Germinal center (tissue), 1 donor: ENCODE measurements around the gene GRIN1.
A peak's percentile ranks its signal among the peaks of the same experiment; 100 is the strongest.
"Not testable (repeated sequence)": the region's sequence is repeated elsewhere in the genome, so short reads cannot be mapped to it uniquely, and the experiment has no call there.

ENCODE experiments used
- DNase-seq: peaks from one replicate; pipeline ENCODE4 v3.0.0; 2012; ENCODE audit warnings: mixed read lengths, low spot score

Gene GRIN1

GRCh38 chr9:137128862-137129455, 10.0 kb upstream of the GRIN1 start:
- no peak for DNase-seq

DNA sequence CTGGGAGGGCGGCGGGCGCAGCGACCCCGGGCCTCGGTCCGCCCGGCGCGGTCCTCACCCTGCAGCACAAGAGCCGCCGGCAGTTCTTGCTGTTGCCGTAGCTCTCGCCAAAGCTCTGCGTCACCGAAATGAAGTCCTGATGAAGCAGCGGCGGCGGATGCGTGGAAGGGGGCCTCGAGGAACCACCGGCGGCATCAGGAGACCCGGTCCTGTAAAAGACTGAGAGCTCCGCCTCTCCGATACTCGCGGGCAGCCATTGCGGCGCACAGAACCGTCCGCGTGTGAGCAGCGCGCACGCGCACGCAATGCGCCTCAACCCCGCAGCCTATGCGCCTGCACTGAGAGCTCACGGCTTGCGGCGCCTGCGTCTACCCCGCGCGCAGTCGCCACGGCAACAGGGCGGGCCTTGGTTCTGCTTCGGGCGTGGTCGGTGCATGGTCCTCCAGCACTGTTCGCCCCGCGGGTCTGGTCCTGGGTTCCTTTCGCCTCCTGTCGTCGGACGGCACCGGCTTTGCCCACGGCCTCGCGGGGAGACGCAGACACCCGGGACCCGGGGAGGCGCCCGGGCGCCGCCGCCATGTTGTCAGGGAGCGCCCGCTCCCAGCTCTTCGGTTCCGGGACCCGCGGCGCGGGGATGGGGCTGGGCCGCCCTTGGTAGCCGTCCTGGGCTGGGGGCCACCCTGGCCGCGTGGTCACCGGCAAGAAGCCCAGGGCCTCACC, 9.3 kb upstream of the GRIN1 start:
- DNase-seq = peak; percentile 91

- no peak for DNase-seq
Observed at GRCh38 chr9:137130176-137130755, 8.7 kb upstream of the GRIN1 start.

- DNase-seq = no peak
Observed at GRCh38 chr9:137134191-137134590, 4.8 kb upstream of the GRIN1 start.

DNA sequence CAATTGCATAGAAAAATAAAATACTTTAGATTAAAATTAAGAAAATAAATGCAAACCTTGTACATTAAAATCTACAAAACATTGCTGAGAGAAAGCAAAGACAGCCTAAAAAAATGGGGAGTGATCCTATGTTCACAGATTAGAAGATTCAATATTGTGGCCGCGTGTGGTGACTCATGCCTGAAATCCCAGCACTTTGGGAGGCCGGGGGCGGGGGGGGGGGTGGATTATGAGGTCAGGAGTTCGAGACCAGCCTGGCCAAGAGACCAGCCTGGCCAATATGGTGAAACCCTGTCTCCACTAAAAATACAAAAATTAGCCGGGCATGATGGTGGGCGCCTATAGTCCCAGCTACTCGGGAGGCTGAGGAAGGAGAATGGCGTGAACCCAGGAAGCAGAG, 3.8 kb upstream of the GRIN1 start:
- DNase-seq = not testable (repeated sequence)

- DNase-seq = no peak
Observed at GRCh38 chr9:137136261-137136880, 2.6 kb upstream of the GRIN1 start.

DNA sequence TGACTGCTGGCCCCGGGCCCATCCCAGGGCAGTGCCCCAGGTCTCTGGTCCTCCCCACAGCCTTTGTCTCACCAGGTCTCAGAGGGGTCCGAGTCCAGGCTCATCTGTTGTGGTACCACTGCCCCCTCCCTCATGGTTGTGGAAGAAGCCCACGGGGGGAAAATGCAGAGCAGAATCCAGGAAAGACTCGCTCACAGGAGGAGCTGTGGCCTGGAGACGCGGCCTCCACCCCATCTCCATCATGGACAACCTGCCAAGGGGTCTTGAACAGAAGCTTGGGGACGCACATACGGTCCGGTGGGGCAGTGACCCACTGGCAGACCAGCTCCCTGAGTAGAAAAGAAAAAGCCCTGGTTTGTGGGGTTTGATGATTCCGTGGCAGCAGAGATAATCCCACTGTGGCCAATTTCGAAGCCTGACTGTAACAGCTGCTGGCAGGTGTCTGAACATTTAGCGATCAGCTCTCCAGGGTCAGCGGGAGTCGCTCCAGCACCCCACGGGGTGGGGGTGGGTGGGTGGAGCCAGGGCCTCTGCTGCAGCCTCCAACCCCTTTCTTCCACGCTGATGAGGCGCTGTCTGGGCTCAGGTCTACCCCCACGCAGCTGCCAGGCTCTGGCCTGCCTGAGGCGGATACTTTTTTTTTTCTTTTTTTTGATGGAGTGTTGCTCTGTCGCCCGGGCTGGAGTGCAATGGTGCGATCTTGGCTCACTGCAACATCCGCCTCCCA, 1.9 kb upstream of the GRIN1 start:
- no peak for DNase-seq

GRCh38 chr9:137138058-137138721, 764 bp upstream of the GRIN1 start:
- DNase-seq = peak; percentile 43

DNA sequence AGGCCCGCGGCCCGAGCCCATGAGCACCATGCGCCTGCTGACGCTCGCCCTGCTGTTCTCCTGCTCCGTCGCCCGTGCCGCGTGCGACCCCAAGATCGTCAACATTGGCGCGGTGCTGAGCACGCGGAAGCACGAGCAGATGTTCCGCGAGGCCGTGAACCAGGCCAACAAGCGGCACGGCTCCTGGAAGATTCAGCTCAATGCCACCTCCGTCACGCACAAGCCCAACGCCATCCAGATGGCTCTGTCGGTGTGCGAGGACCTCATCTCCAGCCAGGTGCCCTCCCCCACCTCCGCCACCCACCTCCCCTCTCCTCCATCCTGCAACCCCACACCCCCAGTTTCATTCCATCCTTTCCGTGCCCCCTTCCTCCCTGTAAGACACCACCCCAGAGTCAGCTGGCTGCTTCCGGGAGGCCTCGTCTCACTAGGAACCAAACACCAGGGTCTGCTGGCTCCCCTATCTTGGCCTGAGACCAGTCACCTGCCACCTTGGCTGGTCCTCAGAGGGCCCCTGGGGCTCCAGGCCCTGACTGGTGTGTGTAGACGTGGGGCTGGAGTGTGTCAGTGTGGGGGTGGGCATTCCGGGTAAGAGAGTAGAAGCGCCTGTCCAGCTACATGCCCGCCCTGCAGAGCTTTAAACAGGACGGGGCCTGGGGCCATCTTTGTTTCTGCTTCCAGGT, 655 bp downstream of the GRIN1 start:
- DNase-seq = no peak

DNA sequence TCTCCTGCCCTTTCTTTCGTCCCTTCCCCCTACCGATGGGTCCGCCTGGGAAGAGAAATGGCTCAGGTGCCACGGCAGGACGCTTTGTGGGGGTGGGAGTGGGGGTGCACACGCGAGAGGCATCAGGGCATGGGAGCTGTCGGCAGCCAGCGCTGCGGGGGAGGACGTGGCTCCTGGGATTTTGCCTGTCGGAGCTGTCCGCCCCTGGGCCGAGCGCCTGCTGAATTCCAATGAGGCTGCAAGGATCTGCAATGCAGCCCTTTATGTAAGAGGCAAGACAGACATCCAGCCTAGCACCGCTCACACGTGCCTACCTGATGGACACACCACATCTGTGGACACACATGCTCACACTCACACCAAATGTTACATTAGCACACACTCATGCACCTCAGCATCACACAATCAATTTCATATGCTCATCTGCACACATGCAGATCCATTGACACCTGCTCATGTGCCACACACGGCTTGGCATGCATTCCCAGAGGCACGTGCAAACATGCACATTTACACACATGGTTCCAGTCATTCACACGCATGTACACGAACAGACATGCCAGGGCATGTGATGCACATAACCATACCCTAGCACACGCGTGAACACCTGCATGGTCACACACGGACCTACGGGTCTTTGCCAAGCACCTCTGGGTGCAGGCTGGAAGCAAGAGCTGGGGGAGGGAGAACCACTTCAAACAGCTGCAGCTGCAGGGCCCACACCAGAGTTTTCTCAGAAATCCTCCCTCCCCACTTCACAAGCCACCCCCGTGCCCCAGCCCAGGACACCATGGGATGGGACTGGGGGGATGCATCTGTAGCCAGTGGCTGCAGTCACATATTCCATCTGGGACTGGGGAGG, 1.4 kb downstream of the GRIN1 start:
- no peak for DNase-seq

- no peak for DNase-seq
Observed at GRCh38 chr9:137141050-137141810, 2.3 kb downstream of the GRIN1 start.

DNA sequence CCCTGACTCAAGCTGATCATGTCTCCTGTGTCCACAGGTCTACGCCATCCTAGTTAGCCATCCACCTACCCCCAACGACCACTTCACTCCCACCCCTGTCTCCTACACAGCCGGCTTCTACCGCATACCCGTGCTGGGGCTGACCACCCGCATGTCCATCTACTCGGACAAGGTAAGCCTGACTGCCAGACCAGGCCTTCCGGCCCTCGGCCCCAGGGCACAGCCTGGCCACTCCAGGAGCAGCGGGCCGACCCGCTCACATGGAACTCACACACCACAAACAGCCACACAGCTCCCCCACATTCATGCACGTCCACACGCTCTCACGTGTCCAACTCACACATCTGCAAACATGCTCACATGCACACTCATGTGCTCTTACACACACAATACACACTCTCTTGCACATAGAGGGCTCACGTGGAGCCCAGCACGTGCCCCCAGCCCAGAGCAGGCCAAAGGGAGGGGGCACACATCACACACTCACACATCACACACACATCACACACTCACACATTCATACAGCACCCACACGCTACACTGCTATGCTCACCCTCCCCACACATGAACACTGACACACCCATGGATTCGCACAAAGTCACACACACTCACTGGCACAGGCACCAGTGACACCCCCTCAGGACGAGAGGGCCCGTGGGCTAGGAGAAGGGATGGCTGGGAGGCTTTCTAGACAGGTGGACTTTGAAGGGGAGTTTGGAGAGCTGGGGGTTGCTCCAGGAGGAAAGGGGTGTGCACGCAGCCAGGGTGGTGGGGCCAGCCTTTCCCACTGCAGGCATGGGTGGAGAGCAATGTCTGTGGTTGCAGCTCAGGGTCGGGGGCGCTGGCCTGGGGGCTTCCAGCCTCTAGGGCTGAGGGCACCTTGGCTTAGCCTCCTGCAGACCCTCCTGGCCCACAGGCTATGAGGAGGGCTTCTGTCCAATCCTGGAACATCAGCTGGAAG, 3.3 kb downstream of the GRIN1 start:
- no peak for DNase-seq

GRCh38 chr9:137143459-137143858, 4.5 kb downstream of the GRIN1 start:
- no peak for DNase-seq

DNA sequence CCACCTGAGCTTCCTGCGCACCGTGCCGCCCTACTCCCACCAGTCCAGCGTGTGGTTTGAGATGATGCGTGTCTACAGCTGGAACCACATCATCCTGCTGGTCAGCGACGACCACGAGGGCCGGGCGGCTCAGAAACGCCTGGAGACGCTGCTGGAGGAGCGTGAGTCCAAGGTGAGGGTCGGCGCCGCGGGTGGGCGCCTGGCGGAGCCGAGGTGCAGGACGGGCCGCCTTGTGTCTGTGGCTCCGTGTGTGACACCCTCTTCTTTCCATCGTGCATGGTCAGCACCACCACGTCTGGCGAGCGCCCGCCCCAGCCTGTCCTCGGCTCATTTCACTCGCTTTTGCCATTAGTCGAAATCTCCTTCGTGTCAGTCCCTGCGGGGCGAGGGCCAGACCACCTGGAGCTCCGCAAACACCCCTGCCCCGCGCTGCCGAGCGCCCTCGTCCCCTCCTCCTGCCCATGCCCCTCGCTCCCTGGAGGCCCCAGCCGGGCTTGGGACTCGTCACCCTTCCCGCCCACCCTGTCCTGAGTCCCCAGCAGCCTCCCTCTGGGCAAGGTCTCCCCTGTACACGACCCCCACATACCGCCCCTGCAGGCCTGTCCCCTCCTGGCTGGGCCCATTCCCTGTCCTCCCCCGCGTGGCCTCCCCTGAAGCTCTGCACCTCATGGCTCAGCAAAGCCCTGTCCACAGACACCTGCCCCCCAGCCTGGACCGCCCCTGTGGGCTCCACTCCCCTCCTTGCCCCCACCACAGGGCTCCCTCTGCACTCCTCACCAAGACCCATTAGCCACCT, 7.0 kb downstream of the GRIN1 start:
- no peak for DNase-seq

DNA sequence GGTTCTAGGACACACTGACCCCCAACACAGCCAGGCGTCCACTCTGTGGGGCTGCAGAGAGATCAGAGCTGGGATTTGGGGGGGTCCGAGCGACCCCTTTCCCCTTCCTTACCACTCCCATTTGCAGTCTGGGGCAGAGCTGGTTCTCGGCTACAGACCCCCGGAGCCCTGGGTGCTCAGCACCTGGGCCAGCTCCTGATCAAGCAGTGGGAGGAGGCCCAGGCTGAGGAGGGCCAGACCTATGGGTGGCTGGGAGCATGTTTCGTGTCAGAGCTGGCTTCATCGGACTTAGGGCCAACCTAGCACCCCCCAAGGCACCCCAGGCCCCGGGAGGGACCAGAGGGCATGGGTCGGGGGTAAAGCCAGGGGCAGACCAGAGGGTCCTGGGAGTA, 7.6 kb downstream of the GRIN1 start:
- DNase-seq = no peak

DNA sequence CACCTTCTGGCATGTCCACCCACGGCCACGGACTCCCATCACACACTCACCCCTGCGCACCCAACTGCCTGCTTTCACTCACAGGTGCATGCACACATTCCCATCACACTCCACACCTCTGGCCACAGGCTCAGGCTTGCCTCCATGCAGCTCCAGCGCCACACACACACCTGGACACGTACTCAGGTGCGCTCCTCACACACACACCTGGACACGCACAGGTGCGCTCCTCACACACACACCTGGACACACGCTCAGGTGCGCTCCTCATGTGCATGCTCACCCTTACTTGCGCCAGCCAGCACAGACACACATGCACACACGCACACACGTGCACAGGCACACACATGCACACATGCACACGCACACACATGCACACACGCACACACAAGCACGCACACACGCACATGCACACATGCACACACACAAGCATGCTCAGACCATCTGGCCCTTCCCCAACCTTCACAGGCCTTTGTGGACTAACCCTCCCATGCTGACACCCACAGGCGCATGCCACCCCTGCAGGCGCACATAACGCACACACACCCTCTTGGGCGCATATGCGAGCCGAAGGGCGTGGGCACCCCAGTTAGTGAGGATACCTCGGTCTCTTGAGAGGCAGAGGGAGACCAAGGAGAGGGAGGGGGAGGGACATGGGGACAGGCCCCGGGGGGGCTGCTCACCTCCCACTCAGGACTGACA, 8.3 kb downstream of the GRIN1 start:
- no peak for DNase-seq

- DNase-seq = no peak
Observed at GRCh38 chr9:137147793-137148160, 8.8 kb downstream of the GRIN1 start.
